Measurements from ENCODE around the gene TNFSF8. TPM values are rescaled to one million over a fixed set of nuclear protein-coding genes. Genes with fewer than 3 reads are reported as not detected.

Gene TNFSF8
- total and polyA plus RNA-seq, 2 donors (not counting 3 experiments of a cell fraction or from before 2014, with no cell fraction given): not detected

DNA sequence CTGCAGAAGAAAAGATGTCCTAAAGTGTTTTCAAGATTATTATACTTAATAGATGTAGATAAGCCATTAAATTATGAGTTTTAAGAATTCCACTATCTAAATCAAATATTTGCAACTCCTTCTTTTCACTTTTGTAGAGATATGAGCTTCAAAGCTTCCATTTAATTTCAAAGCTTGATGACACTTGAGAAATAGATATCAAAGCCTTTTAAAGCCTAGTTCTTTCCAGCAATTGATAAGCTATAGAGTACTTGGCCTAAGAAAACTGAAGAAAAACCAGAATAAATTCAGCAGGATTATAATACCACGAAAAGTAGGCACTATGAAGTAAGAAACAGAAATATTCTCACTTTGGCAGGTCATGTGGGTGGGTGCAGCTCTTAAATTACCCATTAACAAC, 1.7 kb downstream of the TNFSF8 start:
- Histone ChIP-seq H3K9me3 (replicated peaks; ENCODE audit: control insufficient read depth, insufficient read depth, low read length) (no peaks in the 10 kb centered on the region), H3K4me3 (replicated peaks in 1 of 3; ENCODE audit: insufficient read depth in 1 of 3, low read depth in 1 of 3, low read length in 3 of 3) (no peak overlapping the region), H3K4me1 (ENCODE audit: control insufficient read depth, extremely low read depth, insufficient read depth, low read length) (no peaks in the 10 kb centered on the region), H2AFZ (ENCODE audit: low read depth, low read length) (no peak overlapping the region), H3K9ac (replicated peaks; ENCODE audit: extremely low read depth, insufficient read depth, low read length) (no peak overlapping the region), H3K9me1 (replicated peaks; ENCODE audit: control insufficient read depth, extremely low read depth, insufficient read depth, low read length) (no peaks in the 10 kb centered on the region), H3K36me3 (ENCODE audit: control insufficient read depth in 2 of 2, extremely low read depth in 1 of 2, insufficient read depth in 2 of 2, low read length in 2 of 2) (no peaks in the 10 kb centered on the region), H3K4me2 (ENCODE audit: insufficient read depth, low read length) (no peak overlapping the region), H3K27me3 (ENCODE audit: control insufficient read depth in 2 of 2, insufficient read depth in 2 of 2, low read length in 2 of 2) (peaks cover 7 to 11% of the 10 kb centered on the region in 2 experiments), H3K79me2 (ENCODE audit: control insufficient read depth, insufficient read depth, low read length) (no peaks in the 10 kb centered on the region), H3K27ac (ENCODE audit: insufficient read depth, low read depth, low read length) (no peak overlapping the region), H4K20me1 (replicated peaks; ENCODE audit: control insufficient read depth, extremely low read depth, insufficient read depth, low read length) (no peaks in the 10 kb centered on the region)
- intact Hi-C loops (cut with micrococcal nuclease) (no loop called here), dilution Hi-C loops (cut with MboI; ENCODE audit: extremely low pct_ligation_motif_present, low sequenced_read_pairs) (no loop called here)
- no peak for TF ChIP-seq GATA2 (IDR thresholded peaks at IDR 0.05; ENCODE audit: insufficient read depth, insufficient read length, low read depth, low read length)
- TF ChIP-seq JUN (IDR thresholded peaks at IDR 0.05; ENCODE audit: borderline replicate concordance, insufficient read depth, insufficient read length, low read depth): no peak
- TF ChIP-seq POLR2AphosphoS5 (IDR thresholded peaks at IDR 0.05; ENCODE audit: insufficient read depth, low read depth, low read length): no peak
- TF ChIP-seq, protein P1, sequence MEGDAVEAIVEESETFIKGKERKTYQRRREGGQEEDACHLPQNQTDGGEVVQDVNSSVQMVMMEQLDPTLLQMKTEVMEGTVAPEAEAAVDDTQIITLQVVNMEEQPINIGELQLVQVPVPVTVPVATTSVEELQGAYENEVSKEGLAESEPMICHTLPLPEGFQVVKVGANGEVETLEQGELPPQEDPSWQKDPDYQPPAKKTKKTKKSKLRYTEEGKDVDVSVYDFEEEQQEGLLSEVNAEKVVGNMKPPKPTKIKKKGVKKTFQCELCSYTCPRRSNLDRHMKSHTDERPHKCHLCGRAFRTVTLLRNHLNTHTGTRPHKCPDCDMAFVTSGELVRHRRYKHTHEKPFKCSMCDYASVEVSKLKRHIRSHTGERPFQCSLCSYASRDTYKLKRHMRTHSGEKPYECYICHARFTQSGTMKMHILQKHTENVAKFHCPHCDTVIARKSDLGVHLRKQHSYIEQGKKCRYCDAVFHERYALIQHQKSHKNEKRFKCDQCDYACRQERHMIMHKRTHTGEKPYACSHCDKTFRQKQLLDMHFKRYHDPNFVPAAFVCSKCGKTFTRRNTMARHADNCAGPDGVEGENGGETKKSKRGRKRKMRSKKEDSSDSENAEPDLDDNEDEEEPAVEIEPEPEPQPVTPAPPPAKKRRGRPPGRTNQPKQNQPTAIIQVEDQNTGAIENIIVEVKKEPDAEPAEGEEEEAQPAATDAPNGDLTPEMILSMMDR (IDR thresholded peaks at IDR 0.05; ENCODE audit: extremely low read depth in 1 of 2, insufficient read depth in 1 of 2, low read depth in 1 of 2, low read length in 2 of 2): no peak
- TF ChIP-seq MYC (IDR thresholded peaks at IDR 0.05; ENCODE audit: low read depth, low read length): no peak
- TF ChIP-seq, protein P2, sequence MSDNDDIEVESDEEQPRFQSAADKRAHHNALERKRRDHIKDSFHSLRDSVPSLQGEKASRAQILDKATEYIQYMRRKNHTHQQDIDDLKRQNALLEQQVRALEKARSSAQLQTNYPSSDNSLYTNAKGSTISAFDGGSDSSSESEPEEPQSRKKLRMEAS (IDR thresholded peaks at IDR 0.05; ENCODE audit: insufficient read depth, insufficient read length): no peak
- TF ChIP-seq EZH2 (IDR thresholded peaks at IDR 0.05; ENCODE audit: borderline replicate concordance, low read depth, low read length, severe bottlenecking): no peak
- TF ChIP-seq FOS (IDR thresholded peaks at IDR 0.05; ENCODE audit: borderline replicate concordance, insufficient read depth, low read length): no peak
- no peak for TF ChIP-seq POLR2A (IDR thresholded peaks at IDR 0.05; ENCODE audit: low read depth, low read length)
- POLR2A ChIA-PET: interaction anchor here (0.6 kb wide), 1 partner anchor 236 kb away, joined by 3 read pairs; no protein-coding TSS in a partner anchor
- no TSS peak for BruUV-seq (replicated peaks)
- FAIRE-seq (no peak), DNase-seq (ENCODE audit: low read depth, low spot score) (no peak)
- CTCF ChIA-PET: interaction anchor here (0.9 to 1.7 kb wide), 3 partner anchors 12 to 21 kb away, joined by 3 to 5 read pairs (median 3); no protein-coding TSS in a partner anchor
